HEK293 (cell line): Measurements from ENCODE around the gene KRTAP3-2.

Experiments
- CTCF ChIA-PET: fragments of 350-600 bp; formaldehyde crosslinking; extraction: SDS; loops from one replicate; lab custom pipeline; 2021; ENCODE audit warnings: antibody characterized with exemption; lab: Yijun Ruan, JAX
- POLR2A ChIA-PET: fragments of 300-600 bp; formaldehyde crosslinking; extraction: SDS; loops from one replicate; lab custom pipeline; 2020; ENCODE audit warnings: antibody characterized with exemption, inconsistent platforms; lab: Yijun Ruan, JAX
- H3K27ac ChIP-seq: fragments of 200-500 bp; sonication (Bioruptor generic); 2 replicates; pipeline ENCODE4 v1.5.1; 2014; ENCODE audit warnings: low read depth, low read length, control low read depth, inconsistent platforms; ENCODE audit errors: extremely low read depth
- H3K36me3 ChIP-seq, 2 experiments: fragments of 200-500 bp in 1 of 2; sonication (Bioruptor generic) in 1 of 2; 1 replicate in 1 of 2; 2 replicates in 1 of 2; pipeline ENCODE4 v1.5.1; 2014 to 2017; ENCODE audit warnings: inconsistent platforms in 2 of 2, low read length in 2 of 2; ENCODE audit not compliant: control insufficient read depth in 2 of 2, insufficient read depth in 1 of 2
- H3K4me1 ChIP-seq: fragments of 200-500 bp; sonication (Bioruptor generic); 2 replicates; pipeline ENCODE4 v1.5.1; 2014; ENCODE audit warnings: mild to moderate bottlenecking, low read length, inconsistent platforms; ENCODE audit not compliant: control insufficient read depth, insufficient read depth
- H3K4me3 ChIP-seq: 2 replicates; pipeline ENCODE4 v1.5.1; 2011; ENCODE audit warnings: low read depth, mild to moderate bottlenecking, control low read depth, low read length, moderate library complexity
- H3K9me3 ChIP-seq: fragments of 200-500 bp; sonication (Bioruptor generic); 2 replicates; pipeline ENCODE4 v1.5.1; 2014; ENCODE audit warnings: low read depth, low read length, inconsistent platforms; ENCODE audit not compliant: control insufficient read depth, insufficient read depth
- EGR2 ChIP-seq: fragments of 450-650 bp; formaldehyde crosslinking; IDR thresholded peaks from 2 replicates; pipeline ENCODE4 v1.5.1; 2016; ENCODE audit warnings: low read depth, missing biosample characterization, missing genetic modification characterization
- GLI4 ChIP-seq: fragments of 450-650 bp; formaldehyde crosslinking; IDR thresholded peaks from 2 replicates; pipeline ENCODE4 v1.5.1; 2016; ENCODE audit warnings: missing biosample characterization, missing genetic modification characterization
- ZNF133 ChIP-seq: fragments of 450-650 bp; formaldehyde crosslinking; IDR thresholded peaks from 2 replicates; pipeline ENCODE4 v1.5.1; 2016; ENCODE audit warnings: missing biosample characterization, missing genetic modification characterization
- ZNF26 ChIP-seq: fragments of 450-650 bp; formaldehyde crosslinking; IDR thresholded peaks from 2 replicates; pipeline ENCODE4 v1.5.1; 2016; ENCODE audit warnings: missing biosample characterization, missing genetic modification characterization
- ZNF266 ChIP-seq: fragments of 450-650 bp; formaldehyde crosslinking; IDR thresholded peaks from 2 replicates; pipeline ENCODE4 v1.5.1; 2016; ENCODE audit warnings: missing biosample characterization, missing genetic modification characterization, low read depth
- ZNF280D ChIP-seq: fragments of 450-650 bp; formaldehyde crosslinking; IDR thresholded peaks from 2 replicates; pipeline ENCODE4 v1.5.1; 2016; ENCODE audit warnings: missing biosample characterization, missing genetic modification characterization
- ZNF292 ChIP-seq: fragments of 450-650 bp; formaldehyde crosslinking; IDR thresholded peaks from 2 replicates; pipeline ENCODE4 v1.5.1; 2016; ENCODE audit warnings: low read depth, missing biosample characterization, missing genetic modification characterization, borderline replicate concordance
- ZNF501 ChIP-seq: fragments of 450-650 bp; formaldehyde crosslinking; IDR thresholded peaks from 2 replicates; pipeline ENCODE4 v1.5.1; 2016; ENCODE audit warnings: missing biosample characterization, missing genetic modification characterization
- ZNF513 ChIP-seq: fragments of 450-650 bp; IDR thresholded peaks from 2 replicates; pipeline ENCODE4 v1.5.1; 2018; ENCODE audit warnings: missing biosample characterization, missing genetic modification characterization
- ZNF580 ChIP-seq: fragments of 450-650 bp; formaldehyde crosslinking; IDR thresholded peaks from 2 replicates; pipeline ENCODE4 v1.5.1; 2016; ENCODE audit warnings: missing biosample characterization, missing genetic modification characterization
- ZNF658 ChIP-seq: fragments of 450-650 bp; formaldehyde crosslinking; IDR thresholded peaks from 2 replicates; pipeline ENCODE4; 2016; ENCODE audit warnings: missing biosample characterization, missing genetic modification characterization
- ZNF664 ChIP-seq: fragments of 450-650 bp; formaldehyde crosslinking; IDR thresholded peaks from 2 replicates; pipeline ENCODE4 v1.5.1; 2016; ENCODE audit warnings: missing biosample characterization, missing genetic modification characterization
- ZNF704 ChIP-seq: fragments of 450-650 bp; formaldehyde crosslinking; IDR thresholded peaks from 2 replicates; pipeline ENCODE4 v1.5.1; 2016; ENCODE audit warnings: missing biosample characterization, missing genetic modification characterization
- ZNF777 ChIP-seq: fragments of 450-650 bp; formaldehyde crosslinking; IDR thresholded peaks from 2 replicates; pipeline ENCODE4 v1.5.1; 2017; ENCODE audit warnings: missing biosample characterization, missing genetic modification characterization, borderline replicate concordance
- ZNF830 ChIP-seq: fragments of 450-650 bp; IDR thresholded peaks from 2 replicates; pipeline ENCODE4 v1.5.0; 2018; ENCODE audit warnings: missing biosample characterization, missing genetic modification characterization, low read depth, mild to moderate bottlenecking, moderate library complexity

The KRTAP3-2 gene

GRCh38 chr17:41001795-41002194 lies 2.1 kb upstream of the KRTAP3-2 start (continued):
- TF ChIP-seq ZNF664 (tag by site-specific recombination) (no peak), ZNF704 (tag by site-specific recombination) (no peak), ZNF513 (tag by site-specific recombination) (no peak), GLI4 (tag by site-specific recombination) (no peak)

- H3K9me3 ChIP-seq = no peaks in the 10 kb centered on the region
- H3K27ac ChIP-seq = no peak overlapping the region
- ChIA-PET CTCF (interaction anchor here (0.7 to 1.0 kb wide), 2 partner anchors 83 to 666 kb away, joined by 3 to 5 read pairs; no protein-coding TSS in a partner anchor), POLR2A (no interaction called here)
- H3K36me3 ChIP-seq = no peaks in the 10 kb centered on the region
- TF ChIP-seq ZNF133 = no peak
- no peak for TF ChIP-seq ZNF580 (tag by site-specific recombination)
- TF ChIP-seq ZNF292 (tag by site-specific recombination) = no peak
- no peak for TF ChIP-seq ZNF280D (tag by site-specific recombination)
- TF ChIP-seq ZNF26 = no peak
- no peak for TF ChIP-seq ZNF501
- TF ChIP-seq EGR2 (tag by site-specific recombination) = no peak
- no peak for TF ChIP-seq ZNF830 (tag by site-specific recombination)
- TF ChIP-seq ZNF658 (tag by site-specific recombination) = no peak
- no peak overlapping the region for H3K4me3 ChIP-seq
- no peaks in the 10 kb centered on the region for H3K4me1 ChIP-seq
Measured at GRCh38 chr17:40997361-40997760, 2.3 kb downstream of the KRTAP3-2 start.

- POLR2A ChIA-PET = no interaction called here
- Histone ChIP-seq H3K27ac (no peak overlapping the region), H3K36me3 (no peaks in the 10 kb centered on the region), H3K9me3 (no peaks in the 10 kb centered on the region), H3K4me3 (no peak overlapping the region), H3K4me1 (no peaks in the 10 kb centered on the region)
- CTCF ChIA-PET = interaction anchor here (0.7 to 1.0 kb wide), 2 partner anchors 17 to 667 kb away, joined by 3 read pairs; no protein-coding TSS in a partner anchor
- TF ChIP-seq ZNF266 (tag by site-specific recombination) (no peak), ZNF777 (tag by site-specific recombination) (no peak)
Measured at GRCh38 chr17:40996829-40997228, 2.9 kb downstream of the KRTAP3-2 start.
